GM10847 (cell line): ENCODE results near the gene ACKR3.
A peak's percentile ranks its signal among the peaks of the same experiment; 100 is the strongest.

Experiments
- POLR2A ChIP-seq: IDR thresholded peaks from 2 replicates; pipeline ENCODE4 v1.6.1; 2011; ENCODE audit not compliant: insufficient read length; ENCODE audit errors: extremely low read depth

ACKR3 gene

GRCh38 chr2:236545248-236545658, 24.4 kb upstream of the ACKR3 start:
- peak; percentile 11 for TF ChIP-seq POLR2A

- no peak for TF ChIP-seq POLR2A
These were observed 23.7 kb upstream of the ACKR3 start for GRCh38 chr2:236545814-236546480.

- TF ChIP-seq POLR2A: no peak
These were observed 23.0 kb upstream of the ACKR3 start for GRCh38 chr2:236546561-236547002.

GRCh38 chr2:236547725-236548124, 21.9 kb upstream of the ACKR3 start:
- TF ChIP-seq POLR2A: no peak

GRCh38 chr2:236548179-236548921, 21.3 kb upstream of the ACKR3 start:
- no peak for TF ChIP-seq POLR2A

- no peak for TF ChIP-seq POLR2A
These were observed 20.5 kb upstream of the ACKR3 start for GRCh38 chr2:236549165-236549564.

GRCh38 chr2:236550290-236550689, 19.3 kb upstream of the ACKR3 start:
- TF ChIP-seq POLR2A: no peak

GRCh38 chr2:236550701-236551465, 18.7 kb upstream of the ACKR3 start:
- TF ChIP-seq POLR2A: no peak

- TF ChIP-seq POLR2A: no peak
These were observed 18.0 kb upstream of the ACKR3 start for GRCh38 chr2:236551471-236552211.

GRCh38 chr2:236552212-236552542, 17.4 kb upstream of the ACKR3 start:
- no peak for TF ChIP-seq POLR2A

- no peak for TF ChIP-seq POLR2A
These were observed 16.9 kb upstream of the ACKR3 start for GRCh38 chr2:236552581-236553363.

- no peak for TF ChIP-seq POLR2A
These were observed 16.1 kb upstream of the ACKR3 start for GRCh38 chr2:236553522-236553921.

GRCh38 chr2:236554629-236555282, 14.9 kb upstream of the ACKR3 start:
- TF ChIP-seq POLR2A: no peak

- no peak for TF ChIP-seq POLR2A
These were observed 14.1 kb upstream of the ACKR3 start for GRCh38 chr2:236555481-236555880.
